Prostate gland (tissue), 2 donors: ENCODE results near the gene ATP9B.

Experiments
- CTCF ChIP-seq, 4 experiments: fragments of 200-600 bp in 2 of 4; fragments of 450-650 bp in 2 of 4; sonication (generic) in 2 of 4; IDR thresholded peaks; 1 replicate in 3 of 4; 2 replicates in 1 of 4; pipeline ENCODE4 v1.5.1; 2016 to 2019; ENCODE audit warnings: antibody characterized with exemption in 4 of 4, mild to moderate bottlenecking in 2 of 4, moderate library complexity in 2 of 4
- POLR2A ChIP-seq: fragments of 450-650 bp; IDR thresholded peaks from one replicate; pipeline ENCODE4 v1.6.1; 2016; ENCODE audit warnings: antibody characterized with exemption, mild to moderate bottlenecking
- POLR2AphosphoS5 ChIP-seq: sonication (generic); formaldehyde crosslinking; IDR thresholded peaks from one replicate; pipeline ENCODE4 v1.6.1; 2017; ENCODE audit warnings: antibody characterized with exemption

- no peak for TF ChIP-seq CTCF (IDR thresholded peaks at IDR 0.05)
- TF ChIP-seq POLR2AphosphoS5: no peak
- TF ChIP-seq POLR2A: no peak
These were observed 38.5 kb upstream of the ATP9B start for GRCh38 chr18:79030680-79031079.
